Spinal cord (tissue), 10 donors: ENCODE results near the gene ZNF330. TPM values are rescaled to one million over a fixed set of nuclear protein-coding genes. Genes with fewer than 3 reads are reported as not detected.
"Not testable (repeated sequence)": the region's sequence is repeated elsewhere in the genome, so short reads cannot be mapped to it uniquely, and the experiment has no call there.

ENCODE experiments used
- DNase-seq, 6 donors: peaks; one replicate each; pipeline versions ENCODE4 v3.0.0 to v3.0.0-alpha.2; 2013 to 2015; ENCODE audit warnings: low spot score in 6 of 6, low read depth in 4 of 6
- H3K27ac ChIP-seq: one replicate; pipeline ENCODE4 v1.5.1; 2013; ENCODE audit warnings: low read depth, low read length, control low read depth
- H3K27me3 ChIP-seq: one replicate; pipeline ENCODE4 v1.6.1; 2013; ENCODE audit warnings: low read length; ENCODE audit not compliant: control insufficient read depth, insufficient read depth
- H3K36me3 ChIP-seq: one replicate; pipeline ENCODE4 v1.6.1; 2013; ENCODE audit warnings: low read length; ENCODE audit not compliant: control insufficient read depth, insufficient read depth
- H3K4me1 ChIP-seq: one replicate; pipeline ENCODE4 v1.6.1; 2013; ENCODE audit warnings: low read length; ENCODE audit not compliant: control insufficient read depth, insufficient read depth
- H3K4me3 ChIP-seq: one replicate; pipeline ENCODE4 v1.5.1; 2013; ENCODE audit warnings: low read depth, low read length, control low read depth
- H3K9me3 ChIP-seq: one replicate; pipeline ENCODE4 v1.6.1; 2013; ENCODE audit warnings: low read length; ENCODE audit not compliant: control insufficient read depth, insufficient read depth
- WGBS: methylation state at CpG from one replicate; pipeline ENCODE4 v1.1.5; 2013; ENCODE audit warnings: missing lambda C conversion rate; ENCODE audit not compliant: insufficient coverage; 5-methylcytosine and 5-hydroxymethylcytosine counted together
- long read RNA-seq, 4 donors: transcript quantifications; one replicate each; lab custom pipeline, GENCODE V29; 2026
- polyA plus RNA-seq, 2 donors: library from polyadenylated mRNA; unstranded; fragments of 120-200 nt; gene quantifications; one replicate each; pipeline ENCODE4 v1.2.1, GENCODE V29; 2013; ENCODE audit not compliant: insufficient read length in 2 of 2
- total RNA-seq, 2 donors: library from RNA; depleted of rRNA in 1 of 2; stranded (reverse); fragments of 120-200 nt in 1 of 2; fragments of >200 nt in 1 of 2; gene quantifications; one replicate each; pipeline versions ENCODE4 v1.2.3 to v1.2.4, GENCODE V29; 2013 to 2014
- donor health status: healthy.

The ZNF330 gene
- total RNA-seq (10 to 100 TPM; 24.3 to 34.8 TPM), polyA plus RNA-seq (10 to 100 TPM; 38.3 to 43.5 TPM)
- long read RNA-seq, donor 1, partial matches to known transcripts: 6 of 14 reads
- long read RNA-seq, donor 1, other reads (novel, unspliced or antisense): 7 of 14 reads
- long read RNA-seq, donor 2, partial matches to known transcripts: 0 of 1 reads
- long read RNA-seq, donor 2, other reads (novel, unspliced or antisense): 0 of 1 reads
- long read RNA-seq, donor 3, partial matches to known transcripts: 0 of 2 reads
- long read RNA-seq, donor 3, other reads (novel, unspliced or antisense): 0 of 2 reads
- long read RNA-seq, donor 4, partial matches to known transcripts: 14 of 26 reads
- long read RNA-seq, donor 4, other reads (novel, unspliced or antisense): 10 of 26 reads

GRCh38 chr4:141220691-141221659 is at the start of gene ZNF330:
Gene ZNF330 (plus strand): TSS chr4:141220895. CDS start chr4:141222372, 1,477 bp downstream.
- H3K4me3 ChIP-seq: peak within 1 kb of the TSS; percentile 93
- no peaks in the 10 kb centered on the region for H3K9me3 ChIP-seq
- peak within 1 kb of the TSS; percentile 94 for H3K27ac ChIP-seq
- H3K27me3 ChIP-seq: no peaks in the 10 kb centered on the region
- DNase-seq: peak; percentile 89 to 98 (median 94)
- no peaks in the 10 kb centered on the region for H3K4me1 ChIP-seq
- no peaks in the 10 kb centered on the region for H3K36me3 ChIP-seq
- WGBS: under 1% methylated on average over 50 of the region's 57 CpGs

DNA sequence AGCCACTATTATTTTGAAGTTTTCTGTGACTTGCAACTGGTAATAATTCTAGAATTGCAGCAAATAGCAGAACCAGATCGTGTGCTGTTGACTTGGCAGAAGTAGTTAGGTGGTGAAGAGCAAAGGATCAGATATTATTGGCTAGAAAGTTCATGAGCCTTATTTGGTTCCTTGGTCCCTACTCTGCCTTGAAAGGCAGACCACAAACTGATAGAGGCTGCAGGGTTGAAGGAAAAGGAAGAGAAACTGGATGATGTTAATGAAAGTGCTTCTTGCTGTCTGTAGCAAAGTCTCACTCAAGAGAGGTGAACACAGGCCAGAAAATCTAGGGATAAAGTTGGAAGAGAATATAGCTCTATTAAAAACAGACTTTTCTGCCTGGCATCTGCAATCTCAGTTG is 46.2 kb upstream of the ZNF330 start:
- no peaks in the 10 kb centered on the region for H3K4me1 ChIP-seq
- no peaks in the 10 kb centered on the region for H3K36me3 ChIP-seq
- 79% methylated on average over 1 of the region's 1 CpG for WGBS
- H3K4me3 ChIP-seq: no peak overlapping the region
- H3K9me3 ChIP-seq: no peaks in the 10 kb centered on the region
- DNase-seq: no peak
- no peaks in the 10 kb centered on the region for H3K27me3 ChIP-seq
- H3K27ac ChIP-seq: no peak overlapping the region

DNA sequence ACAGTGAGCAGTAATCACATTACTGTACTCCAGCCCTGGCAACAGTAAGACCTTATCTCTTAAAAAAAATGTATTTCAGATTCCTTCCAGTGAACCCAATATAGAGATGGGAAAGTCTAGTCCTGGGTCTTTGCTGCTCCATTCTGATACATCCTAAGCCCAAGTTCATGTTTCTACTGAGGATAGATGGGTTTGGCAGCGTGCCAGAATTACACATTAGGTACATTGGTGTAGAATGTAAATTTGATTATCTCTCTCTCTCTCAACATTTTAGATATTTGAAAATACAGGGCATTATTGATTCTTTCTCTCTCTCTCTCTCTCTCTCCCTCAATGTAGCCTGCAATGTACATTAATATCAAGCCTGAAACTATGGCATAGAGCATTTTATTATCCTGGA is 43.5 kb upstream of the ZNF330 start:
- no peak for DNase-seq
- H3K27me3 ChIP-seq: no peaks in the 10 kb centered on the region
- H3K36me3 ChIP-seq: no peaks in the 10 kb centered on the region
- no peak overlapping the region for H3K27ac ChIP-seq
- H3K9me3 ChIP-seq: no peaks in the 10 kb centered on the region
- no peak overlapping the region for H3K4me3 ChIP-seq
- H3K4me1 ChIP-seq: no peaks in the 10 kb centered on the region
- no CpG with 5 or more reads among the region's 1 CpG for WGBS

DNA sequence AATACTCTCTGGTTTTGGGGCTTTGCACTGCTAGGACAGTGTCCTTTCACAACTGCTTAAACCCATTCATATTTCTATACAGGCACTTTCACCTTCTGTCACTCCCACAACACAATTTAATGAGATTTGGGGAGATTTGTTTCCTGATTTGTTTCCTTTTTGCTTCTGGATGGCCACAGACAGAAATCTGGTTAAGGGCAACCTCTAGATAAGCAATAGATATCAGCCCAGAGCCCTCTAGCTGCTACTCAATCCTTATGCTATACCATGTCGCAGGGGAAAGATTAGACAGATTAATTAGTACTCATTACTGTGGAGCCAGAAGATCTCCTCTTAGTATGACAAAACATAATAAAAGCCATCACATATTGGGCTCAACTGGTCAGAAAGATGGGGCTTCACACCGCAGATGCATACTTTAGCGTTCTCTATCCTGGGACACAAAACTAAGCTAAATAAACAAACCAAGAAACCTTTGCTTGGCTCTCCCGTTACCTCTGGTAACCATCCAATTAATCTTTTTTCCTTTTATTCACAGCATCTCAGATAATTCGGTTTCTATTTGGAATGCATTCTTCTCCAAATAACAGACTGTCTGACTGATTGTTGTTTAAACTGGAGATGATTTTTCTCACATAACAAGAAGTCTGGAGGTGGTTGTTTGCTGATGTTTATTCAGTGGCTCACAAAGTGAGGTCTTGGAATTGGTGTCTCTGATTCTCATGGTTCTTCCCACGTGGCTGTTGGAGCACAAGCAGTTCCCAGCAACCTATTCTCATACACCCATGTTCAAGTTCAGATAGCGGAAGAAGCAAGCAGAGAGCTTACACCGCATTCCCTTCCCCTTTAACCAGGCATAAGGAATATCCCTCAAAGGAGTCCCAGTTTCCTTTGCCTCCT is 41.0 kb upstream of the ZNF330 start:
- Histone ChIP-seq H3K36me3 (no peaks in the 10 kb centered on the region), H3K27me3 (no peaks in the 10 kb centered on the region), H3K4me3 (no peak overlapping the region), H3K27ac (no peak overlapping the region), H3K4me1 (no peaks in the 10 kb centered on the region), H3K9me3 (no peaks in the 10 kb centered on the region)
- no peak for DNase-seq
- WGBS: 41% methylated on average over 5 of the region's 8 CpGs

GRCh38 chr4:141180991-141181761 is 39.5 kb upstream of the ZNF330 start:
- Histone ChIP-seq H3K27me3 (no peaks in the 10 kb centered on the region), H3K4me1 (no peaks in the 10 kb centered on the region), H3K9me3 (no peaks in the 10 kb centered on the region), H3K36me3 (no peaks in the 10 kb centered on the region), H3K4me3 (no peak overlapping the region), H3K27ac (no peak overlapping the region)
- no CpG with 5 or more reads among the region's 2 CpGs for WGBS
- DNase-seq: no peak

- H3K27ac ChIP-seq, H3K9me3 ChIP-seq, H3K4me3 ChIP-seq, DNase-seq, H3K36me3 ChIP-seq, H3K27me3 ChIP-seq, H3K4me1 ChIP-seq: not testable (repeated sequence)
- WGBS: no CpG with 5 or more reads among the region's 2 CpGs
Measured at GRCh38 chr4:141183491-141183890, 37.2 kb upstream of the ZNF330 start.

DNA sequence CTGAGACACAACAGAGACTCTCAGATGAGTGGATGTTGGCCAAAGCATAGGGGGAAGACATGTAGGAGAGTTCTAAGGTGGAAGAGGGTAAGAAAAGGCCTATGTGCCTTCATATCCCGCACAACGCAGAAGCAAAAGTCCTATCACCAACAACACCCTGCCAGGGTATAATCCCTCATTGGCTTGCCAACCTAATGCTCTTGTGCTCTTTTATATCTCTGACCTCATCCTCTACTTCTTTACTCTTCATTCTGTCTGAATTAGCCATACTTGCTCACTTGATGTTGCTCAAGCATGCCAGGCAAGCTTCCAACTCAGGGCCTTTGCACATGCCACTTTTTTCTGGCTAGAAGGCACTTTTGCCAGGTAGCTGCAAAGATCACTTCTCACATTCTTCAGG is 28.1 kb upstream of the ZNF330 start:
- Histone ChIP-seq H3K27ac (no peak overlapping the region), H3K27me3 (no peaks in the 10 kb centered on the region), H3K4me1 (no peaks in the 10 kb centered on the region), H3K9me3 (no peaks in the 10 kb centered on the region), H3K36me3 (no peaks in the 10 kb centered on the region), H3K4me3 (no peak overlapping the region)
- 100% methylated on average over 1 of the region's 2 CpGs for WGBS
- no peak for DNase-seq

DNA sequence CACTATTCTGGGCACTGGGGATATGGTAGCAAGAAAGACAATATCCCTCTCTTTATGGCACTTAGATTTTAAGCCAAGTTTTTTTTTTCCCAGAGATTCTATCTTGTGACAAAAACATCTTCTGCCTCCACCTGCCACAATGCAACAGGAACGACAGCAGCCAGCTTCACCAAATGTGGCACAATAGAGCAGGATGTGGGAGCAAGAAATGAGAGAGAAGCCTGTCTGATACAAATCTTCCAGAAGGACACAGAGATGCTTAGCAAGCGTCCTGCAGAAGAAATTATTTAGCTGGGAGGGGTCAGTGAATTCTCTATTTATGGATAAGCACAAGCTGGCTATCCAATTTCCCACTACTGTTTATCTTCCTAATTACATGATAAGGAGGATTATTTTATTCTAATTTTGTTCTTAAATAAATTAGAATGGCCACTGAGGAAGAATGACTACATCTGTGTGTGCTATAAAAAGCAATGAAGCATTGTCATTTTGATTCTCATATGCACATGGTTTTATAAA is 27.1 kb upstream of the ZNF330 start:
- Histone ChIP-seq H3K9me3 (no peaks in the 10 kb centered on the region), H3K27me3 (no peaks in the 10 kb centered on the region), H3K27ac (no peak overlapping the region), H3K4me3 (no peak overlapping the region), H3K4me1 (no peaks in the 10 kb centered on the region), H3K36me3 (no peaks in the 10 kb centered on the region)
- WGBS: no CpG with 5 or more reads among the region's 2 CpGs
- peak in 1 of 6 donors; percentile 17 for DNase-seq
